Liver (tissue), 9 donors: ENCODE data around the gene NIF3L1. TPM values are rescaled to one million over a fixed set of nuclear protein-coding genes. Genes with fewer than 3 reads are reported as not detected.

Experiments
- DNase-seq: peaks from one replicate; pipeline ENCODE4 v3.0.0-alpha.2; 2017; ENCODE audit warnings: low spot score
- H3K27ac ChIP-seq, 2 donors: one replicate each; pipeline ENCODE4 v1.7.0; 2013; ENCODE audit warnings: inconsistent platforms in 2 of 2, low read length in 2 of 2, control low read depth in 1 of 2, low read depth in 1 of 2, mild to moderate bottlenecking in 1 of 2
- H3K27me3 ChIP-seq, 4 donors: one replicate each; pipeline versions ENCODE4 v1.6.1 to v1.7.0; 2013; ENCODE audit warnings: low read length in 3 of 4, inconsistent platforms in 1 of 4, mild to moderate bottlenecking in 1 of 4, moderate library complexity in 1 of 4; ENCODE audit not compliant: control insufficient read depth in 4 of 4, insufficient read depth in 4 of 4
- H3K36me3 ChIP-seq, 4 donors: one replicate each; pipeline versions ENCODE4 v1.6.1 to v1.7.0; 2013; ENCODE audit warnings: low read length in 3 of 4, mild to moderate bottlenecking in 3 of 4, low read depth in 1 of 4, moderate library complexity in 1 of 4; ENCODE audit not compliant: control insufficient read depth in 4 of 4, insufficient read depth in 3 of 4
- H3K4me1 ChIP-seq, 4 donors: one replicate each; pipeline versions ENCODE4 v1.6.1 to v1.7.0; 2013; ENCODE audit warnings: low read length in 3 of 4, mild to moderate bottlenecking in 3 of 4, moderate library complexity in 1 of 4; ENCODE audit not compliant: control insufficient read depth in 4 of 4, insufficient read depth in 4 of 4
- H3K4me3 ChIP-seq, 3 donors: one replicate each; pipeline versions ENCODE4 v1.6.1 to v1.7.0; 2013; ENCODE audit warnings: low read length in 3 of 3, control low read depth in 1 of 3, low read depth in 1 of 3, mild to moderate bottlenecking in 1 of 3
- H3K9ac ChIP-seq, 2 donors: one replicate each; pipeline ENCODE4 v1.7.0; 2013; ENCODE audit warnings: low read length in 2 of 2, mild to moderate bottlenecking in 2 of 2, moderate library complexity in 2 of 2, control low read depth in 1 of 2, low read depth in 1 of 2
- H3K9me3 ChIP-seq, 4 donors: one replicate each; pipeline versions ENCODE4 v1.6.1 to v1.7.0; 2013; ENCODE audit warnings: low read length in 3 of 4; ENCODE audit not compliant: control insufficient read depth in 4 of 4
- ATF3 ChIP-seq: IDR thresholded peaks from 2 replicates; pipeline ENCODE4 v1.6.1; 2016; ENCODE audit warnings: antibody characterized with exemption
- EGR1 ChIP-seq, 2 donors: IDR thresholded peaks; 2 replicates each; pipeline ENCODE4 v1.6.1; 2016 to 2018; ENCODE audit warnings: antibody characterized with exemption in 2 of 2, low read depth in 2 of 2
- FOXA1 ChIP-seq: IDR thresholded peaks from 2 replicates; pipeline ENCODE4 v1.6.1; 2016; ENCODE audit warnings: antibody characterized with exemption
- FOXA2 ChIP-seq: IDR thresholded peaks from 2 replicates; pipeline ENCODE4 v1.6.1; 2016; ENCODE audit warnings: antibody characterized with exemption
- GABPA ChIP-seq, 2 donors: IDR thresholded peaks in 1 of 2; conservative IDR thresholded peaks in 1 of 2; 2 replicates each; pipeline ENCODE4 v1.6.1; 2016; ENCODE audit warnings: antibody characterized with exemption in 2 of 2, mild to moderate bottlenecking in 1 of 2, moderate library complexity in 1 of 2
- HNF4G ChIP-seq: IDR thresholded peaks from 2 replicates; pipeline ENCODE4 v1.6.1; 2016; ENCODE audit warnings: antibody characterized with exemption
- JUND ChIP-seq, 2 donors: IDR thresholded peaks; 2 replicates each; pipeline ENCODE4 v1.6.1; 2016; ENCODE audit warnings: antibody characterized with exemption in 2 of 2
- MAX ChIP-seq: IDR thresholded peaks from 2 replicates; pipeline ENCODE4 v1.6.1; 2016; ENCODE audit warnings: antibody characterized with exemption
- NR2F2 ChIP-seq: IDR thresholded peaks from 2 replicates; pipeline ENCODE4 v1.6.1; 2016; ENCODE audit warnings: antibody characterized with exemption
- RAD21 ChIP-seq, 2 donors: IDR thresholded peaks; 2 replicates each; pipeline ENCODE4 v1.6.1; 2016; ENCODE audit warnings: antibody characterized with exemption in 2 of 2, mild to moderate bottlenecking in 2 of 2
- REST ChIP-seq: IDR thresholded peaks from 2 replicates; pipeline ENCODE4 v1.6.1; 2016; ENCODE audit warnings: antibody characterized with exemption, mild to moderate bottlenecking
- RXRA ChIP-seq, 2 donors: IDR thresholded peaks; 2 replicates each; pipeline ENCODE4 v1.6.1; 2017 to 2018; ENCODE audit warnings: antibody characterized with exemption in 2 of 2, mild to moderate bottlenecking in 1 of 2
- SP1 ChIP-seq: IDR thresholded peaks from 2 replicates; pipeline ENCODE4 v1.6.1; 2018; ENCODE audit warnings: antibody characterized with exemption, mild to moderate bottlenecking
- TAF1 ChIP-seq: conservative IDR thresholded peaks from 2 replicates; pipeline ENCODE4 v1.6.1; 2016; ENCODE audit warnings: antibody characterized with exemption, mild to moderate bottlenecking
- YY1 ChIP-seq: IDR thresholded peaks from 2 replicates; pipeline ENCODE4 v1.6.1; 2016; ENCODE audit warnings: antibody characterized with exemption, mild to moderate bottlenecking
- WGBS: extraction: QIAGEN DNeasy Blood & Tissue Kit; methylation state at CpG from one replicate; pipeline ENCODE4 v1.1.7; 2013; 5-methylcytosine and 5-hydroxymethylcytosine counted together
- polyA plus RNA-seq, 2 donors: library from polyadenylated mRNA; stranded (reverse) in 1 of 2; unstranded in 1 of 2; fragments of 200-250 nt in 1 of 2; fragments of >200 nt in 1 of 2; fragmentation: Nextera tagmentation in 1 of 2; extraction: Ambion mirVana in 1 of 2; gene quantifications; one replicate each; pipeline versions ENCODE4 v1.2.1 to v1.2.3, GENCODE V29; 2013 to 2015
- total RNA-seq, 2 donors: library from RNA; depleted of rRNA; stranded (reverse); fragments of >200 nt; gene quantifications; one replicate each; pipeline ENCODE4 v1.2.3, GENCODE V29; 2014
- TF ChIP-seq, protein P1 (sequence below): IDR thresholded peaks from 2 replicates; pipeline ENCODE4 v1.6.1; 2016; ENCODE audit warnings: antibody characterized with exemption
- donor health status: healthy.
- donor health status: healthy.
- donor health status: healthy.
- donor health status: healthy.
- donor health status: healthy.

NIF3L1 gene
- total and polyA plus RNA-seq, 4 donors: 13.2 to 20.7 (median 16.5) TPM

DNA sequence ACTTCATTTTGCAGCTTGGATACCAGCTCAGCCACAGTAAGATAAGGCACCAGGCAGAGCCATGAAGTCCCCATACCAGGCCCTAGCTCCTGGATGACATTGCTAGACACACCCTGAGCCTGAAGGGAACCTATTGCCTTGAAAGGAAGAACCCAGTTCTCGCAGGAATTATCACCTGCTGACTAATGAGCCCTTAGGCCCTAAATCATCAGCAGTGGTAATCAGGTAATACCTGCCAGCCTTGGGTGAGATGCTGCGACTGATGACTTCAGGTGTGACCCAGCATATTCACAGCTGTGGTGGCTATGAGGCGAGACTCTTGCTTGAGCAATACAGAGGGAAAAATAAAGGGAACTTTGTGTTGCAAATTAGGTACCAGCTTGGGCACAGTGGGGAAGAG is 49.7 kb upstream of the NIF3L1 start:
- TF ChIP-seq FOXA2 (no peak), GABPA (IDR thresholded peaks at IDR 0.05 in 1 of 2, conservative IDR thresholded peaks at IDR 0.05 in 1 of 2) (no peak), EGR1 (IDR thresholded peaks at IDR 0.05; ENCODE audit: low read depth in 2 of 2) (no peak), HNF4G (no peak), JUND (IDR thresholded peaks at IDR 0.05) (no peak), REST (no peak), MAX (no peak), RAD21 (IDR thresholded peaks at IDR 0.05) (no peak), YY1 (no peak), SP1 (no peak), RXRA (IDR thresholded peaks at IDR 0.05) (no peak), TAF1 (no peak), FOXA1 (no peak)
- TF ChIP-seq, protein P1, sequence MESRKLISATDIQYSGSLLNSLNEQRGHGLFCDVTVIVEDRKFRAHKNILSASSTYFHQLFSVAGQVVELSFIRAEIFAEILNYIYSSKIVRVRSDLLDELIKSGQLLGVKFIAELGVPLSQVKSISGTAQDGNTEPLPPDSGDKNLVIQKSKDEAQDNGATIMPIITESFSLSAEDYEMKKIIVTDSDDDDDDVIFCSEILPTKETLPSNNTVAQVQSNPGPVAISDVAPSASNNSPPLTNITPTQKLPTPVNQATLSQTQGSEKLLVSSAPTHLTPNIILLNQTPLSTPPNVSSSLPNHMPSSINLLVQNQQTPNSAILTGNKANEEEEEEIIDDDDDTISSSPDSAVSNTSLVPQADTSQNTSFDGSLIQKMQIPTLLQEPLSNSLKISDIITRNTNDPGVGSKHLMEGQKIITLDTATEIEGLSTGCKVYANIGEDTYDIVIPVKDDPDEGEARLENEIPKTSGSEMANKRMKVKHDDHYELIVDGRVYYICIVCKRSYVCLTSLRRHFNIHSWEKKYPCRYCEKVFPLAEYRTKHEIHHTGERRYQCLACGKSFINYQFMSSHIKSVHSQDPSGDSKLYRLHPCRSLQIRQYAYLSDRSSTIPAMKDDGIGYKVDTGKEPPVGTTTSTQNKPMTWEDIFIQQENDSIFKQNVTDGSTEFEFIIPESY: no peak
- H3K9me3 ChIP-seq: peaks cover 0 to 3% (median 0%) of the 10 kb centered on the region in 4 donors
- H3K4me3 ChIP-seq: no peak overlapping the region
- H3K36me3 ChIP-seq: no peaks in the 10 kb centered on the region
- 94% methylated on average over 3 of the region's 3 CpGs for WGBS
- peaks cover 0 to 2% (median 2%) of the 10 kb centered on the region in 4 donors for H3K4me1 ChIP-seq
- no peak overlapping the region for H3K9ac ChIP-seq
- DNase-seq: no peak
- no peaks in the 10 kb centered on the region for H3K27me3 ChIP-seq
- H3K27ac ChIP-seq: no peak overlapping the region

DNA sequence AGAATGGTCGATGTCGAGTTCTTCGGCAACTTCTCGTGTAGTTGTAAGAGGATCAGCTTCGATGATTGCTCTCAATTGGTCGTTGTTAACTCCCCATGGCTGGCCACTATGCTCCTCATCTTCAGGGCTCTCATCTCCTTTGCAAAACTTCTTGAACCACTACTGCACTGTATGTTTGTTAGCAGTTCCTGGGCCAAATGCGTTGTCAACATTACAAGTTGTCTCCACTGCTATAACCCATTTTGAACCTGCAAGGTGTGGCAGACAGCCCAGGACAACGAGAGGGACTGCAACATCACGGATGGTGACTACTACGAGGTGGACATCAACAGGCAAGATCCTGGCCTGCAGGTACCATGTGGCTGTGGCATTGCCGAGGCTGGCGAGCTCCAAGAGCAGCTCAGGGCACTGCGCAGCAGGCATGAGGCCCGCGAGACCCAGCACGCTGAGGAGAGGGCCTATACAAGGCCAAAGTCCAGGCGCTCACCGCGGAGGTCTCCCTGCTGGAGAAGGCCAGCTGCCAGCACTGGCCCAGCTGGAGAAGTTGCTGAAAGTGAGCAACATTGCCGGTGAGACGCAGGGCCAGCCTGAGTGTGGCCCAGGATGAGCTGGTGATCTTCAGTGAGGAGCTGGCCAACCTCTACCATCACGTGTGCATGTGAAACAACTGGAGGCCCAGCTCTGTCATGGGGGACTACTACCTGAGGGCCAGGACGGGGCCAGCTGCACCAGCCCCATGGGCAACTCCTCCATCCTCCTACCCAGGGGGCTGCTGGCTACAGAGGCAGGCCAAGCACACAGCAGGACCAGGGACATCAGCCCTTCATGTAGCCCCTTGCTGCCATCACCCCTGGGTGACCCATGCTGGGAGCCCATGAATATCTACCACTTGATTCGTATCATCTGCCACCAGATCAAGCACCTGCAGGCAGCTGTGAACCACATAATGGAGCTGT is 44.9 kb upstream of the NIF3L1 start:
- Histone ChIP-seq H3K4me3 (no peak overlapping the region), H3K4me1 (no peaks in the 10 kb centered on the region), H3K36me3 (no peaks in the 10 kb centered on the region), H3K9me3 (no peaks in the 10 kb centered on the region), H3K9ac (no peak overlapping the region), H3K27ac (no peak overlapping the region), H3K27me3 (no peaks in the 10 kb centered on the region)
- 94% methylated on average over 24 of the region's 24 CpGs for WGBS
- no peak for DNase-seq
- TF ChIP-seq RAD21 (IDR thresholded peaks at IDR 0.05): no peak
- no peak for TF ChIP-seq NR2F2
- TF ChIP-seq ATF3: no peak
- TF ChIP-seq, protein P1: no peak
